ENCODE results near the gene HLA-G.

GRCh38 chr6:29815118-29815750 lies 12.4 kb upstream of the HLA-G start:
- TF ChIP-seq CTCF (optimal IDR thresholded peaks at IDR 0.05 in 1 of 3, IDR thresholded peaks at IDR 0.05 in 1 of 3, conservative IDR thresholded peaks at IDR 0.05 in 1 of 3; ENCODE audit: extremely low read depth in 1 of 3, insufficient read depth in 2 of 3, low read length in 3 of 3) (no peak), EZH2 (IDR thresholded peaks at IDR 0.05; ENCODE audit: low read length) (no peak)
